DND-41 (cell line): ENCODE results near the gene FFAR4.

Source experiments
- ATAC-seq: fragments of 200-7000 bp; cut with Tn5 transposase; 3 replicates; pipeline ENCODE4 v1.9.1; 2021; ENCODE audit warnings: low read depth; ENCODE audit not compliant: insufficient read depth
- DNase-seq: peaks from one replicate; pipeline ENCODE4 v3.0.0-alpha.2; 2020
- H2AFZ ChIP-seq: 2 replicates; pipeline ENCODE4 v1.6.0; 2012; ENCODE audit warnings: low read depth, low read length
- H3K27ac ChIP-seq: 2 replicates; pipeline ENCODE4 v1.5.1; 2012; ENCODE audit warnings: low read length, inconsistent platforms
- H3K27me3 ChIP-seq: fragments of 200-600 bp; sonication (generic); 2 replicates; pipeline ENCODE4 v1.6.0; 2012; ENCODE audit warnings: low read length, mild to moderate bottlenecking, inconsistent platforms; ENCODE audit not compliant: insufficient read depth, poor library complexity
- H3K36me3 ChIP-seq: 2 replicates; pipeline ENCODE4 v1.5.1; 2012; ENCODE audit warnings: low read length, inconsistent platforms; ENCODE audit not compliant: insufficient read depth
- H3K4me1 ChIP-seq: 2 replicates; pipeline ENCODE4 v1.5.1; 2012; ENCODE audit warnings: mild to moderate bottlenecking, low read length; ENCODE audit not compliant: insufficient read depth
- H3K4me2 ChIP-seq: 2 replicates; pipeline ENCODE4 v1.6.0; 2012; ENCODE audit warnings: mild to moderate bottlenecking, moderate library complexity, low read length, inconsistent platforms; ENCODE audit not compliant: insufficient read depth
- H3K4me3 ChIP-seq, 2 experiments: fragments of 200-600 bp in 1 of 2; shearing (Covaris generic) in 1 of 2; 2 replicates each; pipeline ENCODE4 v1.5.1; 2012 to 2016; ENCODE audit warnings: inconsistent platforms in 2 of 2, low read length in 2 of 2, mild to moderate bottlenecking in 2 of 2, low read depth in 1 of 2, moderate library complexity in 1 of 2
- H3K79me2 ChIP-seq: 2 replicates; pipeline ENCODE4 v1.6.0; 2012; ENCODE audit warnings: low read length, inconsistent platforms; ENCODE audit not compliant: insufficient read depth
- H3K9ac ChIP-seq: 2 replicates; pipeline ENCODE4 v1.6.0; 2012; ENCODE audit warnings: low read depth, mild to moderate bottlenecking, inconsistent platforms, low read length, moderate library complexity
- H3K9me3 ChIP-seq: 2 replicates; pipeline ENCODE4 v1.5.1; 2012; ENCODE audit warnings: low read length, moderate library complexity, mild to moderate bottlenecking, inconsistent platforms; ENCODE audit not compliant: insufficient read depth, severe bottlenecking
- H4K20me1 ChIP-seq: 2 replicates; pipeline ENCODE4 v1.6.0; 2012; ENCODE audit warnings: low read length; ENCODE audit not compliant: insufficient read depth
- CTCF ChIP-seq: IDR thresholded peaks from 2 replicates; pipeline ENCODE4 v1.5.1; 2012; ENCODE audit warnings: borderline replicate concordance, low read length, moderate library complexity, mild to moderate bottlenecking; ENCODE audit not compliant: poor library complexity, severe bottlenecking; ENCODE audit errors: extremely low read depth
- EZH2 ChIP-seq: IDR thresholded peaks from 3 replicates; pipeline ENCODE4 v1.6.1; 2012; ENCODE audit warnings: borderline replicate concordance, low read depth, mild to moderate bottlenecking, moderate library complexity, low read length, inconsistent platforms; ENCODE audit not compliant: severe bottlenecking

The FFAR4 gene

GRCh38 chr10:93567277-93568104 lies 1.0 kb downstream of the FFAR4 start:
- no peaks in the 10 kb centered on the region for H3K79me2 ChIP-seq
- H4K20me1 ChIP-seq, result no peaks in the 10 kb centered on the region
- no peaks in the 10 kb centered on the region for H3K4me1 ChIP-seq
- no peak overlapping the region for H2AFZ ChIP-seq
- ATAC-seq (no peak), DNase-seq (no peak)
- TF ChIP-seq CTCF (no peak), EZH2 (no peak)
- no peaks in the 10 kb centered on the region for H3K9me3 ChIP-seq
- H3K27me3 ChIP-seq, result no peaks in the 10 kb centered on the region
- H3K9ac ChIP-seq, result no peak overlapping the region
- no peak overlapping the region for H3K4me2 ChIP-seq
- no peaks in the 10 kb centered on the region for H3K36me3 ChIP-seq
- H3K4me3 ChIP-seq, result no peak overlapping the region
- no peak overlapping the region for H3K27ac ChIP-seq

- peaks cover 2% of the 10 kb centered on the region for H3K27me3 ChIP-seq
- no peak for DNase-seq
- H3K4me3 ChIP-seq, result no peak overlapping the region
- H4K20me1 ChIP-seq, result no peaks in the 10 kb centered on the region
- H3K36me3 ChIP-seq, result no peaks in the 10 kb centered on the region
- TF ChIP-seq CTCF (no peak), EZH2 (no peak)
- no peaks in the 10 kb centered on the region for H3K79me2 ChIP-seq
- H3K27ac ChIP-seq, result no peak overlapping the region
- ATAC-seq, result no peak
- no peak overlapping the region for H3K9ac ChIP-seq
- no peak overlapping the region for H3K4me2 ChIP-seq
- H3K9me3 ChIP-seq, result no peaks in the 10 kb centered on the region
- H2AFZ ChIP-seq, result no peak overlapping the region
- no peaks in the 10 kb centered on the region for H3K4me1 ChIP-seq
Measured at GRCh38 chr10:93568105-93568390, 1.6 kb downstream of the FFAR4 start.

GRCh38 chr10:93570383-93570782 lies 3.9 kb downstream of the FFAR4 start:
- H3K9ac ChIP-seq, result no peak overlapping the region
- H3K4me1 ChIP-seq, result peaks cover 4% of the 10 kb centered on the region; the same call in 1 of the 2 replicates
- no peak overlapping the region for H3K27ac ChIP-seq
- TF ChIP-seq CTCF (no peak), EZH2 (no peak)
- H3K36me3 ChIP-seq, result no peaks in the 10 kb centered on the region
- no peak overlapping the region for H3K4me2 ChIP-seq
- H3K79me2 ChIP-seq, result no peaks in the 10 kb centered on the region
- H2AFZ ChIP-seq, result no peak overlapping the region
- no peak for ATAC-seq
- H4K20me1 ChIP-seq, result no peaks in the 10 kb centered on the region
- H3K9me3 ChIP-seq, result no peaks in the 10 kb centered on the region
- no peak for DNase-seq
- peaks cover 5% of the 10 kb centered on the region for H3K27me3 ChIP-seq
- H3K4me3 ChIP-seq, result no peak overlapping the region
